ENCODE data around the gene PLCB3.

The PLCB3 gene

DNA sequence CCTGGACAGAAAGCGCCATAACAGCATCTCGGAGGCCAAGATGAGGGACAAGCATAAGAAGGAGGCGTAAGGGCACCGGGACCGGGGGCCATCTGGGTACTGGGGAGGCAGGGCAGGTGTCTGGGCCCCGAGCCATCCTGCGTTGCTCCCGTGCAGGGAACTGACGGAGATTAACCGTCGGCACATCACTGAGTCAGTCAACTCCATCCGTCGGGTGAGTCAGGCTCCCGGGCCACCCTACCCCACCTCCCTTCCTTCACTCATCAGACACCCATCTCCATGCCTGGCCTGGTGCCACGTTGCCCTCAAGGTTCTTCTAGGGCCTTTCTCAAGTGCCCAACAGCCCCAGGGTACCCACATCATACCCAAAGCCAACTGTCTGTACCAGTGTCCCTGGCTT, 15.0 kb downstream of the PLCB3 start:
- no peak for DNase-seq (ENCODE audit: low read depth in 2 of 2)

DNA sequence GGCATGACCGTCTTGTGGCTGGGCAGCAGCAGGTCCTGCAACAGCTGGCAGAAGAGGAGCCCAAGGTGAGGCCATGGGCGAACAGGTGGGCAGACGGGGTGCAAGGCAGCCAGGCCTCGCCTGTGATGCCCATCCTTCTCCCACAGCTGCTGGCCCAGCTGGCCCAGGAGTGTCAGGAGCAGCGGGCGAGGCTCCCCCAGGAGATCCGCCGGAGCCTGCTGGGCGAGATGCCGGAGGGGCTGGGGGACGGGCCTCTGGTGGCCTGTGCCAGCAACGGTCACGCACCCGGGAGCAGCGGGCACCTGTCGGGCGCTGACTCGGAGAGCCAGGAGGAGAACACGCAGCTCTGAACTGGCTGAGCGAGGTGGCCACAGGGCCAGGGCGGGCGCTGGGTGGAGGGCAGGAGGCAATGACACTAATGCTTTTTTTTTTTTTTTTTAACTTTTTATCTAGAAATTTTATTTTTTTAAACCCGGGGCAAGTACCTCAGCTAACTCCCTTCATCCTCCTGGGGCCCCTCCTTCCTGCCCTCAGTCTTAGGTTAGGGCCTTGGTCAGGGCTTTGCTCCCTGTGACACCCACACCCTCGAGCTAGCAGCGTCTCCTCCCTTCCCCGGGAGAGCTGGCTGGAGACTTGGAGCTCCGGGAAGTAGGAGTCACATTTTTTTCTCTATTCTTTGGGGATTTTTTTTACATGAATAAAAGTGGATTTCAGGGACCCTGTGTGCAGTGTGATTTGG, 16.0 kb downstream of the PLCB3 start:
- no peak for DNase-seq (ENCODE audit: low read depth in 2 of 2)

- DNase-seq (ENCODE audit: low read depth in 2 of 2), result no peak
These were observed 16.9 kb downstream of the PLCB3 start for GRCh38 chr11:64268025-64268892.

DNA sequence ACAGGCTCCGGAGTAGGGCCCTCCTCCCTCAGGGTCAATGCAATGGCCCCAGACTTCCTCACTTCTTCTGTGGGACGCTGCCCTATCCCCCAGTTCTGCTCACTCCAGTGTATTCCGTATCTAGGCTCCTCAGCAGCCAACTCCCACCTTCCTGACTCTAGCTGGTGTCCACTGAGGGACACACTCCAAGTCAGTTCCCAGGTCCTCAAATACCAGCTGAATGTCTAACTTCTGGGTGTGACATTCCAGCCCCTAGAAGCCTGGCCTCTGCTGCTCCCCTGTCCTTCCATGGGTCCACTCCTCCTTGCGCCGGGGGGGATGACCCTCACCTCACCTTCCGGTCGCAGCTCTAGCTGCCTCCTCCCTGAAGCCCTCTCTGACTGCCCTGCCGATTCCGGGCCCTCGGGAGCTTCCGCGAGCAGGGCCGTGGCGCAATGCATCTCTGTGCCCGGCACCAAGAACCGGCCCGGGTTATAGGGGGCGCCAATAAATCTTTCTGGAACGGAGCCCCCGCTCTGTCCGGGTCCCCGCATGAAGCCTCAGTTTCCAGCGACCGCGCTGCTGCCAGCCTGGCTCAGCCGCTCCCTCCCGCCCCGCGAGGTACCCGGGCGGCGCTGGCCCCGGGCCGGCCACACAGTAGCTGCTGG, 17.7 kb downstream of the PLCB3 start:
- DNase-seq (ENCODE audit: low read depth in 2 of 2), result no peak

DNA sequence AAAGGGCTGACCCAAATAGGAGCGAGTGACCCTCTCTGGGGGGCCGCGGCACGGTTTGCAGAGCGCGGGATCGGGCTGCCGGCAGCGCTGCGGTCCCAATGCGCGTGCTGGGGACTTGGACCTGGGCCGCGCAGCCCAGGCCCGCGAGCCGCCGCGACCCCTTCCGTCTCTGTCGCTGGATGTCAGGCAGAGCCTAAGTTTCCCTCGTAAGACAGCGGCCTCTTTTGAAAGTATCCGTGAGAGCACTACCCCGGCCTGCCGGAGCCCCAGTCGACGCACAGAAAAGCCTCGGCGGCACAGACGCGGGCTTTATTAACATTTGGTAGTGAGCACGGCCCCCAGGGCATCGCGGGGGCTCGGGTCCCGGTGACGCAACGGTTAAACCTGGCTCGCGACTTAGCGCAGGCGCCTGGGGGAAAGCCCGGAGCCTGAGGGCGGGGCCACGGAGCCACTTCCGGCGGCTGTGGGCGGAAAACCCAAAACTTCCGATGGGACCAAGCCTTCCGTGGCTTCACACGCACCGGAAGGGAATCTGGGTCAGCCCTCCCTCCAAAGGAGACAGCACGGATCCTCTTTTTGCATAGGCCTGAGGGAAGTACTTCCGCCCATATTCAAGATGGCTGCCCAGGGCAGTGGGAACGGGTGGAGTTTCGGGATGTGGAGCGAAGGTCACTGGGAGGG, 18.4 kb downstream of the PLCB3 start:
- peak; percentile 94 to 95 for DNase-seq (ENCODE audit: low read depth in 2 of 2)

- no peak for DNase-seq (ENCODE audit: low read depth in 2 of 2)
These were observed 23.9 kb downstream of the PLCB3 start for GRCh38 chr11:64275031-64275800.

GRCh38 chr11:64275841-64276240, 24.5 kb downstream of the PLCB3 start:
- no peak for DNase-seq (ENCODE audit: low read depth in 2 of 2)

DNA sequence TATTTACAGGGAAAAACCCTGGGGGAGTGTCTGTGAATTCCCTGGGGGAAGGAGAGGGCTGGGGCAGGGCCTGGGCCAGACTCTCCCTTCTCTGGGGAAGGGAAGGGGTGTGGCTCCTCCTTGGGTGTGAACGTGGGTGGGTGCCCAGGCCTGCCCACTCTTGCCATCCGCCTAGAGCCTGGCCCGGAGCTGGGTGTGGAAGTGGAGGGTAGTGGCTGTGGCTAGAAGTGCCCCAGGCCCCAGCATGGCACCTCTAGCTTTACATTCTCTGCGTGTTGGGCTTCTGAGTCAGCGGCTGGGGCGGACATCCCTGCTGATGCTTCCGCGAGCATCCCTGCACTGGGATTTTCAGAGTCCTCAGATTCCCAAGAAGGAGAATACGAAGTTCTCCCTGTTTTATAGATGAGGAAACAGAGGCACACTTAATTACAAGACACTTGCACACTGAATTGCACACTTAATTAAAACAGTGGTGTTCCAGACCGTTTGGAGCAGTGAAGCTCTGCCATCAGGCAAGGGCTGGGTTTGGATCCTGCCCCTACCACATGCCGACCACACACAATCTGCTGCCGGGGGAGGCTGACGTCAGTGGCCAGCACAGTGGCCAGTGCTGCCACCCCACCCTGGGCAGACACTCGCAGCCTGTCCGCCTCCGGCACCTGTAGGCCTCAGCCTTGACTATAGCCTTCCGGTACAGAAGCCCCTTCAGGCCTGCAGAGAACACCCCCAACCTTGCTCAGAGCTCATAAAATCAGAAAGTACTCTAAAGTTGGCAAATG, 25.5 kb downstream of the PLCB3 start:
- no peak for DNase-seq (ENCODE audit: low read depth in 2 of 2)

DNA sequence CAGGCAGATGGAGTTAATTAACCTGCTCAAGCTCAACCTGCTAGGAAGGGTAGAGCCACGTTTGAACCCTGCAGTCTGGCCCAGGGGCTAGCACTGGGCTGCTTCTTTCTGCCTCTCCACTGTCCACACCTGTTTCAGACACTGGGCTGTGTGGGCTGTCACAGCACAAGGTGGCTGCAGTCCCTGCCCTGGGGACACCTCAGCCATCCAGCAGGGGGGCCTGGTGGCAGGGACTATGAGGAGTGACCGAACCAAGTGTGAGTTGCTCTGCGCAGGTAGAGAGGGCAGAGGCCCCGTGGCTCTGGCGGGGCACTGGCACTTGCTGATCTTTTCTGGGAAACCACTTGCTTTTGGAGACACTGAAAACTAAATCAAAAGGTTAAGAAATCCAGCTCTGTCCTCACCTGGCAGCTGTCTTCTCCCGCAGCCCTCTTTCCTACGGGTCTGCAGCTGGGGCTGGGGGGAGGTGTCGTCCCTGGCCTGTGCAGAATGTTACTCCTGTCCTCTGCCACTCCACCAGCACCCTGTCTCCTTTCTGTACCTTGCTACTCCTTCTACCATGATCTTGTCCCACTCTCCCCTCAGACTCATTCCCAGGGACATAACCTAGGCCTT, 27.4 kb downstream of the PLCB3 start:
- no peak for DNase-seq (ENCODE audit: low read depth in 2 of 2)

- DNase-seq (ENCODE audit: low read depth in 2 of 2), result no peak
These were observed 30.8 kb downstream of the PLCB3 start for GRCh38 chr11:64281957-64282770.

DNA sequence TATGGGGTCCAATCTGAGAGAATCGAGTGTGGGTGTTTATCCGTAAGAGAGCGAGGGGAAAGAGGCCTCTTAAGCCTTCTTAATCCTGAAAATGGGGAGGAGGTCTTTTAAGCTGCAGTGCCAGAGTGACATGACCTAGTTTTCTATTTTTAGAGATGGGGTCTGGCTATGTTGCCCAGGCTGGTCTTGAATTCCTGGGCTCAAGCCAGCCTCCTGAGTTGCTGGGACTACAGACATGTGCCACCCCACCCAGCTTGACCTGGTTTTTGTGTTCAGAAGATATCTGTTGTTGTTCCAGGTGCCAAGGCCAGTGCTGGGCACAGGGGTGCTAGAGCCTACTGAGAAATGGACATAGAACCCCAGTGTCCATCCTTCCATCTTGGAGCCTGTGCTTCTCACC, 31.8 kb downstream of the PLCB3 start:
- DNase-seq (ENCODE audit: low read depth in 2 of 2), result no peak

DNA sequence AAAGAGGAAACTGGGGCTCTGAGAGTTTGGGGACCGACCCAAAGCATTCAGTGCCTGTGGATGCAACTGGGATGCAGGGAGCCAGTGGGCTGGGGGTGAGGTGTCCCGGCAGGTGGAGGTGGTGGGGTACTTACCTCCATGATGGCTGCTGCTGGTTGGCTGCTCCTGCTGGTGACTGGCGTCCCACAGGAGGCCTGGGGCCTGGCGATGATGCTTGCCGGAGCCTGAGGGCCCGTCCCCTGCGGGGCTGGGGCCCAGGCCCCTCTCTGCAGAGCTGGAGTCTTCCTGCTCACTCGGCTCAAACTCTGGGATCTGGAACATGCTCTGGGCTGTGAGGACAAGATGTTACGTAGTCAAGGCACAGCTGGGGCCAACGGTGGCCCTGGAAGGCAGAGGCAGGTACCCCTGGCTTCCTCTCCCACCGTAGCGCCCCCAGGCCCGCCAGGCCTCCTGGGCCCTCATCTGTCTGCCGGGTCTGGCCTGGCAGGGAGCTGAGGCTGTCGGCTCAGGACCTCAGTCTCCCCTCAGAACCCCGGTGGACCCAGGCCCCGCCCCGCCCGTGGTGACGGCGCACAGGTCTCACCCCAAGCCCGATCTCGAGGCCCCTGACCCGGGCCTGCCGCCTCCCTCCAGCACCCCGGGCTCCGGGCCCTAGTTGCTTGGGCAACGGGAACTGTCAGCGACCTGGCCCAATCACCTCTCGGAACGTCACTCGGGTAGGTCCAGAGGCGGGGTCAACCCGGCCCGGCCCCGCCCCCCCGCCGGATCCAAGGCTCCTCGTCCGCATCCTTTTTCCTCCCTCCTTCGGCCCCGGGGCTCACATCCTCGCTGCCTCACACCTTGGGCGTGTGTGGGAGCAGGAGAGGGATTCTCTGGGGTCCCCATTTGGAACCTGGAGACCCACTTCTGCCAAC, 33.0 kb downstream of the PLCB3 start, which contains the start of gene BAD:
BAD (minus strand) TSS at position 618 of the 914 bp plus-strand sequence; CDS start at position 321, 297 bp downstream.
- DNase-seq (ENCODE audit: low read depth in 2 of 2), result peak; percentile 85 to 88

DNA sequence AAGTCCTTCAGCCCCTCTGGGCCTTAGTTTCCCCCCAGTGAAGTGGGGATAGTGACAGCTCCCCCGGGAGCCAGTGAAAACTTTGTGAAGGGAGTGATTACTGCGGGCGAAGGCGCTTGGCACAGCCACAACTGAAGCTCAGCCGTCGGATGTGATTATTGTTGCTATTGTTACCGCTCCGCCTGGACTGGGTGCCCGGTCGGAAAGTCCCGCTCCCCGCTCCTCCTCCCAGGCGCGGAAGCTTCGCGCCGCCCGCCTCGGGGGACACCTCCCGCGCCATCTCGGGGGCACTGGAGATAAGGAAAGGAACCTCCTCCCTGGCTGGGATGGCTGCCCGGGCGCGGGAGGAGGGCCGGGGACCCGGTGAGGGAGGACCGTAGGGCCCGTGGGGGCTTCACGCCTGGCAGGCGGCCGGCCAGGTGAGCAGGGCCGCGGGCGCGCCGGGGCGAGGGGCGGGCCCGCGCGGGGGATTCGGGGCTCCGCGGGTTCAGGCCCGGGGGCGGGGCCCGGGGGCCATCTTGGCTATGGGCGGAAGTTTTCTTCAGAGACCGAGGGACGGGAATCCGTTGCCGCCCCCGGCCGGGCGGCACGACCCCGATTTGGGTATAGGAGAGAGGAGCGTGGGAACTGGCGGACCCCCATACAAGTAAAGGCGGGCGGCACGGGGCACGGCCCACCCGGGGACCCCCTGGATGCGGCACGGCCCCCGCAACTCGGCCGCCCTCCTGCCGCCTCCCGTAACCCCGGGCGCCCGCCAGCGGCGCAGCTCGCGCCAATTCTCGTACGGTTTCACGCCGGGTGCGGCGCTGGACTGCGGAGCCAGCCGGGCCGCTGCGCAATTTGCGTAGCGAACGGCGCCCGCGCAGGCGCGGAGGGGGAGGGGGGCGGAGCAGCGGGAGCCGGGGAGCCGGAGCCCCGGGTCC, 33.9 kb downstream of the PLCB3 start, which contains the start of gene GPR137:
GPR137 (plus strand) TSS at position 887 of the 923 bp plus-strand sequence. CDS start 677 bp downstream, outside the sequence.
- DNase-seq (ENCODE audit: low read depth in 2 of 2), result peak; percentile 88 to 90

- DNase-seq (ENCODE audit: low read depth in 2 of 2), result no peak
These were observed 34.8 kb downstream of the PLCB3 start for GRCh38 chr11:64285885-64286800.

- DNase-seq (ENCODE audit: low read depth in 2 of 2), result no peak
These were observed 35.5 kb downstream of the PLCB3 start for GRCh38 chr11:64286801-64287159.

Measured in stimulated activated CD8-positive, alpha-beta memory T cell treated with anti-CD3 and anti-CD28 coated beads, Interleukin-7, amount 100 ng/mL, for 1 hour (primary cell).